GM12878 (cell line): ENCODE data around the gene CLDN16.

Source experiments
- CHD2 ChIP-seq: IDR thresholded peaks from 2 replicates; pipeline ENCODE4 v1.6.1; 2011; ENCODE audit warnings: low read depth, low read length, improper control_type of control experiment, borderline replicate concordance
- CTCF ChIP-seq, 3 experiments: IDR thresholded peaks in 2 of 3; conservative IDR thresholded peaks in 1 of 3; 2 replicates each; pipeline ENCODE4 v1.5.1; 2011; ENCODE audit warnings: low read depth in 3 of 3, low read length in 3 of 3, mild to moderate bottlenecking in 3 of 3, control low read depth in 2 of 3, moderate library complexity in 2 of 3, inconsistent platforms in 1 of 3, mixed read lengths in 1 of 3; ENCODE audit not compliant: control insufficient read depth in 2 of 3, insufficient read depth in 1 of 3; ENCODE audit errors: extremely low read depth in 1 of 3
- EGR1 ChIP-seq, 2 experiments: IDR thresholded peaks; 1 replicate in 1 of 2; 2 replicates in 1 of 2; pipeline ENCODE4 v1.6.1; 2011 to 2012; ENCODE audit warnings: low read depth in 2 of 2, low read length in 2 of 2, borderline replicate concordance in 1 of 2, mild to moderate bottlenecking in 1 of 2, moderate library complexity in 1 of 2
- PAX8 ChIP-seq: fragments of 450-650 bp; IDR thresholded peaks from 2 replicates; pipeline ENCODE4 v1.6.1; 2017; ENCODE audit warnings: mild to moderate bottlenecking, moderate library complexity
- POLR2AphosphoS2 ChIP-seq: IDR thresholded peaks from 2 replicates; pipeline ENCODE4 v1.6.1; 2011; ENCODE audit warnings: low read depth, mild to moderate bottlenecking, low read length, improper control_type of control experiment, moderate library complexity
- RAD21 ChIP-seq: IDR thresholded peaks from 2 replicates; pipeline ENCODE4 v1.6.1; 2011; ENCODE audit warnings: mild to moderate bottlenecking, low read depth, low read length, moderate library complexity; ENCODE audit not compliant: insufficient read depth
- SP1 ChIP-seq: IDR thresholded peaks from one replicate; pipeline ENCODE4 v1.6.1; 2011; ENCODE audit warnings: low read depth, low read length
- ZZZ3 ChIP-seq: IDR thresholded peaks from 2 replicates; pipeline ENCODE4 v1.6.1; 2011; ENCODE audit warnings: low read depth; ENCODE audit not compliant: control insufficient read depth, insufficient read length

DNA sequence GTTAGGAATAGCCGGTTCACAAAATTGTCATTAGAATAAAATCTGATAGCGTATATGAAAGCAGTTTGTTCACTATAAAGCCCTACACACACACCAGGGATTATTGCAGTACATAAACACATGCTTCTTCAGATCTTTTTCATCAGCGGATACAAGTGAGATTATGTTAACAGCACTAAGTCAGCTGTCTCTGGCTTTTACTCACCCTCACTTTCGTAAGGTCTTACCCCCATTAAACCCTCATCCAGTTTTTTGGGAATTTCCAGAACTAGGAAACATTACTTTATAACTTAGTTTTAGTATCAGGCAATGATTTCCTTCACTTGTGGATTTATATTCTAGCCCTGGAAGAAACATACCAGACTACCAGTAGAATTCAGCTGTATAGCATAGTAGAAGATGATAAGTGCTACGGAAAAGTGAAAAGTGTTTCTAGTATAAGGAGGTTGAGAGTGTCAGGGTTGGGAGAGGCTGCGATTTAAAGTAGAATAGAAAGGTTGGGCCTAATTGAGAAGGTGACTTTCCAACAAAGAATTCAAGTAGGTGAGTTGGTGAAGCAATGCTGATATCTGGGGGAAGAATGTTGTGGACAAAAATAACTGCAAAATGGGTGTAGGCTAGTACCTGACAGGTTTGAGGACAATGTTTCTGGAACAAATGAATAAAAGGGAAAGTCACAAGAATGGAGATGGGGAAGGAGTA, 39.0 kb downstream of the CLDN16 start:
- TF ChIP-seq CTCF (IDR thresholded peaks at IDR 0.05 in 2 of 3, conservative IDR thresholded peaks at IDR 0.05 in 1 of 3; ENCODE audit: control insufficient read depth in 2 of 3, extremely low read depth in 1 of 3, insufficient read depth in 1 of 3, low read depth in 3 of 3, low read length in 3 of 3) (no peak), POLR2AphosphoS2 (no peak), PAX8 (no peak), ZZZ3 (no peak), RAD21 (no peak), SP1 (no peak), CHD2 (no peak), EGR1 (IDR thresholded peaks at IDR 0.05; ENCODE audit: borderline replicate concordance in 1 of 2, low read depth in 2 of 2, low read length in 2 of 2) (no peak)
